ENCODE results near the gene SLC37A4.
"Not testable (repeated sequence)": the region's sequence is repeated elsewhere in the genome, so short reads cannot be mapped to it uniquely, and the experiment has no call there.

The SLC37A4 gene

GRCh38 chr11:119041821-119042514, 11.3 kb upstream of the SLC37A4 start:
- no peak overlapping the region for H3K4me3 ChIP-seq (ENCODE audit: low read depth, low read length)
- no peak for DNase-seq (ENCODE audit: low read depth)
- TF ChIP-seq, protein P1, sequence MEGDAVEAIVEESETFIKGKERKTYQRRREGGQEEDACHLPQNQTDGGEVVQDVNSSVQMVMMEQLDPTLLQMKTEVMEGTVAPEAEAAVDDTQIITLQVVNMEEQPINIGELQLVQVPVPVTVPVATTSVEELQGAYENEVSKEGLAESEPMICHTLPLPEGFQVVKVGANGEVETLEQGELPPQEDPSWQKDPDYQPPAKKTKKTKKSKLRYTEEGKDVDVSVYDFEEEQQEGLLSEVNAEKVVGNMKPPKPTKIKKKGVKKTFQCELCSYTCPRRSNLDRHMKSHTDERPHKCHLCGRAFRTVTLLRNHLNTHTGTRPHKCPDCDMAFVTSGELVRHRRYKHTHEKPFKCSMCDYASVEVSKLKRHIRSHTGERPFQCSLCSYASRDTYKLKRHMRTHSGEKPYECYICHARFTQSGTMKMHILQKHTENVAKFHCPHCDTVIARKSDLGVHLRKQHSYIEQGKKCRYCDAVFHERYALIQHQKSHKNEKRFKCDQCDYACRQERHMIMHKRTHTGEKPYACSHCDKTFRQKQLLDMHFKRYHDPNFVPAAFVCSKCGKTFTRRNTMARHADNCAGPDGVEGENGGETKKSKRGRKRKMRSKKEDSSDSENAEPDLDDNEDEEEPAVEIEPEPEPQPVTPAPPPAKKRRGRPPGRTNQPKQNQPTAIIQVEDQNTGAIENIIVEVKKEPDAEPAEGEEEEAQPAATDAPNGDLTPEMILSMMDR (IDR thresholded peaks at IDR 0.05; ENCODE audit: control insufficient read depth, extremely low read depth, insufficient read depth), result no peak

DNA sequence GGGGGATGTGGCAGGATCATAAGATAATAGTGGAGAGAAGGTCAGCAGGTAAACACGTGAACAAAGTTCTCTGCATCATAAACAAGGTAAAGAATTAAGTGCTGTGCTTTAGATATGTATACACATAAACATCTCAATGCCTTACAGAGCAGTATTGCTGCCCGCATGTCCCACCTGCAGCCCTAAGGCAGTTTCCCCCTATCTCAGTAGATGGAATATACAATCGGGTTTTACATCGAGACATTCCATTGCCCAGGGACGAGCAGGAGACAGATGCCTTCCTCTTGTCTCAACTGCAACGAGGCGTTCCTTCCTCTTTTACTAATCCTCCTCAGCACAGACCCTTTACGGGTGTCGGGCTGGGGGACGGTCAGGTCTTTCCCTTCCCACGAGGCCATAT, 8.8 kb upstream of the SLC37A4 start:
- not testable (repeated sequence) for H3K4me3 ChIP-seq (ENCODE audit: low read depth, low read length); DNase-seq (ENCODE audit: low read depth)

DNA sequence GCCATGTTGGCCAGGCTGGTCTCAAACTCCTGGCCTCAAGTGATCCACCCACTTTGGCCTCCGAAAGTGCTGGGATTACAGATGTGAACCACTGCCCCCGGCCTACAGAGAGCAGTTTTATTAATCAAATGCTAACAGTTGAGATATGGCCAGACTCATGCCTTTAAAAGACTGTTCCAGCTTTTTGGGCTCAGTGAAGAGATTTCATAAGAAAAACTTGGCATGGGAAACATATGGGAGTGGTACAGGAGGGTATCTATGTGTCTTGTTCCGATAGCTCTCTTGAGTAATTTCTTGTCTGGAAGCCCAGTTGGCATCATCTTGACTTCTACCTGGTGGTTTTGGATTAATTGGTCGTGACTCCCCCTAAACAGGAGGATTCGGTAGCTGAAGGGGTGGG, 8.2 kb upstream of the SLC37A4 start:
- TF ChIP-seq, protein P1 (IDR thresholded peaks at IDR 0.05; ENCODE audit: control insufficient read depth, extremely low read depth, insufficient read depth), result no peak
- DNase-seq (ENCODE audit: low read depth), result no peak
- no peak overlapping the region for H3K4me3 ChIP-seq (ENCODE audit: low read depth, low read length)

DNA sequence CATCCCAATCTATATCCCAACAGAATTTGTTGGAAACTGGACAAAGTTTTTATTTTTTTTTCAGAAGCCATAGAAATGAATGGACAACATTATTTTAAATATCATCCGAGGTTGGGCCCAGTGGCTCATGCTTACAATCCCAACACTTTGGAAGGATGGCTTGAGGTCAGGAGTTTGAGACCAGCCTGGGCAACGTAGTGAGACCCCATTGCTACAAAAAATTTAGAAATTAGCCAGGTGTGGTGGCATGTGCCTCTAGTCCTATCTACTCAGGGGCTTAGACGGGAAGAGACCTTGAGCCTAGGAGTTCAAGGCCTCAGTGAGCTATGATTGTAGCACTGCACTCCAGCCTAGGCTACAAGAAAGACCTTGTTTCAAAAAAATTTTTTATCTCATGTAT, 4.1 kb upstream of the SLC37A4 start:
- TF ChIP-seq, protein P1 (IDR thresholded peaks at IDR 0.05; ENCODE audit: control insufficient read depth, extremely low read depth, insufficient read depth), result no peak
- H3K4me3 ChIP-seq (ENCODE audit: low read depth, low read length), result no peak overlapping the region
- no peak for DNase-seq (ENCODE audit: low read depth)

DNA sequence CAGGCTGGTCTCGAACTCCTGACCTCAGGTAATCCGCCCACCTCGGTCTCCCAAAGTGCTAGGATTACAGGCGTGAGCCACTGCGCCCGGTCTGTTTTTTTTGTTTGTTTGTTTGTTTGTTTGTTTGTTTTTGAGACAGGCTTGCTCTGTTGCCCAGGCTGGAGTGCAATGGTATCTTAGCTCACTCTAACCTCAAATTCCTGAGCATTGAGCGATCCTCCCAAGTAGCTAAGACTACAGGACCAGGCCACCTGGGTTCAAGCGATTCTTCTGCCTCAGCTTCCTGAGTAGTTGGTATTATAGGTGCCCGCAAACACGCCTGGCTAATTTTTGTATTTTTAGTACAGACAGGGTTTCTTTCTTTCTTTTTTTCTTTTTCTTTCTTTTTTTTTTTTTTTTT, 2.7 kb upstream of the SLC37A4 start:
- H3K4me3 ChIP-seq (ENCODE audit: low read depth, low read length); DNase-seq (ENCODE audit: low read depth): not testable (repeated sequence)

- DNase-seq (ENCODE audit: low read depth), result no peak
- TF ChIP-seq, protein P1 (IDR thresholded peaks at IDR 0.05; ENCODE audit: control insufficient read depth, extremely low read depth, insufficient read depth), result no peak
- H3K4me3 ChIP-seq (ENCODE audit: low read depth, low read length), result no peak overlapping the region
Measured at GRCh38 chr11:119031912-119032280, 1.2 kb upstream of the SLC37A4 start.

DNA sequence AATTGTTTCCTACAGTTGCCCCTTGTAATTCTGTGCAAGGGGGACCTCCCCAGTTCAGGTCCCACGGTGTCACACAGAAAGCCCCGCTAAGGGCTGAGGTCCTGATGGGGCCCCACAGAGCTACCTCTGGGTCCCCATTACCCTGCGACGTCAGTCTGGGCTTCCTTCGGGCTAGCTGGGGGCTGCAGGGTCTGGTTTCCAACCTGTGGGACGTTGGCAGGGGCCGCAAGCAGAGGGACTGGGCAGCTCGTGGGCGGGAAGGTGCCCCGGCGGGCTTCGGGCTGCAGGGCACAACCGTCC, 698 bp downstream of the SLC37A4 start:
- no peak for DNase-seq (ENCODE audit: low read depth)
- peak overlapping the region; percentile 86 for H3K4me3 ChIP-seq (ENCODE audit: low read depth, low read length)
- TF ChIP-seq, protein P1 (IDR thresholded peaks at IDR 0.05; ENCODE audit: control insufficient read depth, extremely low read depth, insufficient read depth), result no peak

DNA sequence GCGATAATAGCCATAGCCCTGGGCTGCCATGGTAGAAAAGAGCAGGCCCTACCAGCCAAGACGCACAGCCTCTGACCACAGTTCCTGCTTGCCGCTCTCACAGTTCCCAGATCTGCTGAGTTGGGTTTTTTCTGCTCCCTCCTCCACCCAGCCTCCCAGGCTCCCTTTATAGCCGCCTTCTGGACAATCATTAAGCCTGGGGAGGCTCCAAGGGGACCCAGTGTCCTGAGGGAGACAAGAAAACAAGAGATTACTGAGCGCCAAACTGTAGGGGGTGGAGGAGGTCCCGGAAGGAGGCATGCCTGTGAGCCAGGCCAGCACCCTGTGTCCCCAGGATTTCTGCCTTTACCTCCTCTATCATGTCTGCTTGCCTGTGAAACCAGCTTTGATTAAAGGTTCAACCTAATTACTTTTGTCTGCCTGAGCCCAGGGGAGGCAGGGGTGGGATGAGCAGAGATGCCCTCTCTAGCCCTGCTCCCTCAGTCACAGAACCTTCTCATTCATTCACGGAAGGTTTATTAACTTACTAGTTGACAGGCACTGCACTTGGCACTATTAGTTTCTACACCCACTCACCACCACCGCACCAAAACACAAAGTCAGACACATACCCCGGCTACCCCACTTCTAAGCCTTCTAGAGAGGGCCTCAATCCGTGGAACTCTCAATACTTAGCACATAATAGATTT, 1.2 kb downstream of the SLC37A4 start:
- TF ChIP-seq, protein P1 (IDR thresholded peaks at IDR 0.05; ENCODE audit: control insufficient read depth, extremely low read depth, insufficient read depth), result no peak
- H3K4me3 ChIP-seq (ENCODE audit: low read depth, low read length), result peak overlapping the region; percentile 86
- no peak for DNase-seq (ENCODE audit: low read depth)

Measured in LNCaP clone FGC (cell line).